Panc1 (cell line): ENCODE results near the gene CCND1.

Experiments used
- POLR2AphosphoS5 ChIP-seq: IDR thresholded peaks from 2 replicates; pipeline ENCODE4 v1.6.1; 2012; ENCODE audit warnings: mild to moderate bottlenecking, low read depth, low read length, moderate library complexity
- TCF7L2 ChIP-seq: IDR thresholded peaks from 2 replicates; pipeline ENCODE4 v1.6.1; 2011; ENCODE audit warnings: mild to moderate bottlenecking, low read depth, low read length, inconsistent platforms
- TF ChIP-seq, protein P1 (sequence below): fragments of 450-650 bp; IDR thresholded peaks from 2 replicates; pipeline ENCODE4 v1.5.1; 2017; ENCODE audit warnings: mild to moderate bottlenecking
- TF ChIP-seq, protein P2 (sequence below), 2 experiments: IDR thresholded peaks; 2 replicates each; pipeline ENCODE4 v1.6.1; 2011 to 2012; ENCODE audit warnings: low read depth in 2 of 2, control low read depth in 1 of 2, low read length in 1 of 2, mild to moderate bottlenecking in 1 of 2, moderate library complexity in 1 of 2; ENCODE audit not compliant: insufficient read depth in 1 of 2

DNA sequence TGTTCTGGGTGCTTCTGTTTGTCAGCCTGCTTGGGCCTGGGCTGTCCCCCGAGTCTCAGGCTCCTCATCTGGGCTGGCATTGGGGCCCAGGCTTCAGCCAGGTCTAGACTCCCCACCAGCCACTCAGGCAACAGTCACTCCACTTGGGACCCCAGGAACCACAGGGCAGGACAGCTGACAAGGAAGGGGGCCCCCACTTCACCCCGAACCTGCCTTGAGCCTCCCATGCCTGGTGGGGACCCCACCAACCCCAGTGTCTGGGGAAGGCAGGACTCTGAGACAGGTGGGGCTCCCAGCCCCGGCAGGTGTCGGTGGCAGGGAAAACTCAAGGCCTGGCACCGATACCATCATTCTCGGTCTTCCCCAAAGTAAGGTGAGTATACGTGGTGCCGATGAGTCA, 45.9 kb downstream of the CCND1 start:
- TF ChIP-seq, protein P1, sequence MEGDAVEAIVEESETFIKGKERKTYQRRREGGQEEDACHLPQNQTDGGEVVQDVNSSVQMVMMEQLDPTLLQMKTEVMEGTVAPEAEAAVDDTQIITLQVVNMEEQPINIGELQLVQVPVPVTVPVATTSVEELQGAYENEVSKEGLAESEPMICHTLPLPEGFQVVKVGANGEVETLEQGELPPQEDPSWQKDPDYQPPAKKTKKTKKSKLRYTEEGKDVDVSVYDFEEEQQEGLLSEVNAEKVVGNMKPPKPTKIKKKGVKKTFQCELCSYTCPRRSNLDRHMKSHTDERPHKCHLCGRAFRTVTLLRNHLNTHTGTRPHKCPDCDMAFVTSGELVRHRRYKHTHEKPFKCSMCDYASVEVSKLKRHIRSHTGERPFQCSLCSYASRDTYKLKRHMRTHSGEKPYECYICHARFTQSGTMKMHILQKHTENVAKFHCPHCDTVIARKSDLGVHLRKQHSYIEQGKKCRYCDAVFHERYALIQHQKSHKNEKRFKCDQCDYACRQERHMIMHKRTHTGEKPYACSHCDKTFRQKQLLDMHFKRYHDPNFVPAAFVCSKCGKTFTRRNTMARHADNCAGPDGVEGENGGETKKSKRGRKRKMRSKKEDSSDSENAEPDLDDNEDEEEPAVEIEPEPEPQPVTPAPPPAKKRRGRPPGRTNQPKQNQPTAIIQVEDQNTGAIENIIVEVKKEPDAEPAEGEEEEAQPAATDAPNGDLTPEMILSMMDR = no peak
- TF ChIP-seq POLR2AphosphoS5 = no peak
- no peak for TF ChIP-seq TCF7L2
- TF ChIP-seq, protein P2, sequence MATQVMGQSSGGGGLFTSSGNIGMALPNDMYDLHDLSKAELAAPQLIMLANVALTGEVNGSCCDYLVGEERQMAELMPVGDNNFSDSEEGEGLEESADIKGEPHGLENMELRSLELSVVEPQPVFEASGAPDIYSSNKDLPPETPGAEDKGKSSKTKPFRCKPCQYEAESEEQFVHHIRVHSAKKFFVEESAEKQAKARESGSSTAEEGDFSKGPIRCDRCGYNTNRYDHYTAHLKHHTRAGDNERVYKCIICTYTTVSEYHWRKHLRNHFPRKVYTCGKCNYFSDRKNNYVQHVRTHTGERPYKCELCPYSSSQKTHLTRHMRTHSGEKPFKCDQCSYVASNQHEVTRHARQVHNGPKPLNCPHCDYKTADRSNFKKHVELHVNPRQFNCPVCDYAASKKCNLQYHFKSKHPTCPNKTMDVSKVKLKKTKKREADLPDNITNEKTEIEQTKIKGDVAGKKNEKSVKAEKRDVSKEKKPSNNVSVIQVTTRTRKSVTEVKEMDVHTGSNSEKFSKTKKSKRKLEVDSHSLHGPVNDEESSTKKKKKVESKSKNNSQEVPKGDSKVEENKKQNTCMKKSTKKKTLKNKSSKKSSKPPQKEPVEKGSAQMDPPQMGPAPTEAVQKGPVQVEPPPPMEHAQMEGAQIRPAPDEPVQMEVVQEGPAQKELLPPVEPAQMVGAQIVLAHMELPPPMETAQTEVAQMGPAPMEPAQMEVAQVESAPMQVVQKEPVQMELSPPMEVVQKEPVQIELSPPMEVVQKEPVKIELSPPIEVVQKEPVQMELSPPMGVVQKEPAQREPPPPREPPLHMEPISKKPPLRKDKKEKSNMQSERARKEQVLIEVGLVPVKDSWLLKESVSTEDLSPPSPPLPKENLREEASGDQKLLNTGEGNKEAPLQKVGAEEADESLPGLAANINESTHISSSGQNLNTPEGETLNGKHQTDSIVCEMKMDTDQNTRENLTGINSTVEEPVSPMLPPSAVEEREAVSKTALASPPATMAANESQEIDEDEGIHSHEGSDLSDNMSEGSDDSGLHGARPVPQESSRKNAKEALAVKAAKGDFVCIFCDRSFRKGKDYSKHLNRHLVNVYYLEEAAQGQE (IDR thresholded peaks at IDR 0.05; ENCODE audit: insufficient read depth in 1 of 2, low read depth in 2 of 2, low read length in 1 of 2) = no peak
